Activated CD4-positive, alpha-beta T cell treated with anti-CD3 and anti-CD28 coated beads, Interleukin-2, amount 10 ng/mL, durations not matched to agents 24 days and 14 days (primary cell): Measurements from ENCODE around the gene TTC4. TPM values are rescaled to one million over a fixed set of nuclear protein-coding genes. Genes with fewer than 3 reads are reported as not detected.

Experiments used
- DNase-seq: peaks from one replicate; pipeline ENCODE4 v3.0.0; 2022
- H3K27ac Mint-ChIP-seq: one replicate; pipeline ENCODE4 v1.8.0; 2022; ENCODE audit warnings: mild to moderate bottlenecking, mixed read lengths
- H3K27me3 Mint-ChIP-seq: one replicate; pipeline ENCODE4 v1.8.0; 2022; ENCODE audit warnings: mixed read lengths
- H3K36me3 Mint-ChIP-seq: one replicate; pipeline ENCODE4 v1.8.0; 2022; ENCODE audit warnings: low read depth, mild to moderate bottlenecking, mixed read lengths
- H3K4me1 Mint-ChIP-seq: one replicate; pipeline ENCODE4 v1.8.0; 2021; ENCODE audit warnings: mixed read lengths
- H3K4me3 Mint-ChIP-seq: one replicate; pipeline ENCODE4 v1.8.0; 2022; ENCODE audit warnings: mild to moderate bottlenecking, moderate library complexity, mixed read lengths
- H3K9me3 Mint-ChIP-seq: one replicate; pipeline ENCODE4 v1.8.0; 2021; ENCODE audit warnings: mixed read lengths
- intact Hi-C: fragments of 100-400 bp; cut with micrococcal nuclease; formaldehyde crosslinking; loops from one replicate; pipeline ENCODE4 v1.15.1; 2023
- total RNA-seq: library from RNA; stranded (reverse); gene quantifications from 2 replicates; pipeline ENCODE4 v1.2.3, GENCODE V29; 2022

TTC4 gene, protein sequence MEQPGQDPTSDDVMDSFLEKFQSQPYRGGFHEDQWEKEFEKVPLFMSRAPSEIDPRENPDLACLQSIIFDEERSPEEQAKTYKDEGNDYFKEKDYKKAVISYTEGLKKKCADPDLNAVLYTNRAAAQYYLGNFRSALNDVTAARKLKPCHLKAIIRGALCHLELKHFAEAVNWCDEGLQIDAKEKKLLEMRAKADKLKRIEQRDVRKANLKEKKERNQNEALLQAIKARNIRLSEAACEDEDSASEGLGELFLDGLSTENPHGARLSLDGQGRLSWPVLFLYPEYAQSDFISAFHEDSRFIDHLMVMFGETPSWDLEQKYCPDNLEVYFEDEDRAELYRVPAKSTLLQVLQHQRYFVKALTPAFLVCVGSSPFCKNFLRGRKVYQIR
- total RNA-seq: 41.6 and 45.3 TPM in 2 replicates

DNA sequence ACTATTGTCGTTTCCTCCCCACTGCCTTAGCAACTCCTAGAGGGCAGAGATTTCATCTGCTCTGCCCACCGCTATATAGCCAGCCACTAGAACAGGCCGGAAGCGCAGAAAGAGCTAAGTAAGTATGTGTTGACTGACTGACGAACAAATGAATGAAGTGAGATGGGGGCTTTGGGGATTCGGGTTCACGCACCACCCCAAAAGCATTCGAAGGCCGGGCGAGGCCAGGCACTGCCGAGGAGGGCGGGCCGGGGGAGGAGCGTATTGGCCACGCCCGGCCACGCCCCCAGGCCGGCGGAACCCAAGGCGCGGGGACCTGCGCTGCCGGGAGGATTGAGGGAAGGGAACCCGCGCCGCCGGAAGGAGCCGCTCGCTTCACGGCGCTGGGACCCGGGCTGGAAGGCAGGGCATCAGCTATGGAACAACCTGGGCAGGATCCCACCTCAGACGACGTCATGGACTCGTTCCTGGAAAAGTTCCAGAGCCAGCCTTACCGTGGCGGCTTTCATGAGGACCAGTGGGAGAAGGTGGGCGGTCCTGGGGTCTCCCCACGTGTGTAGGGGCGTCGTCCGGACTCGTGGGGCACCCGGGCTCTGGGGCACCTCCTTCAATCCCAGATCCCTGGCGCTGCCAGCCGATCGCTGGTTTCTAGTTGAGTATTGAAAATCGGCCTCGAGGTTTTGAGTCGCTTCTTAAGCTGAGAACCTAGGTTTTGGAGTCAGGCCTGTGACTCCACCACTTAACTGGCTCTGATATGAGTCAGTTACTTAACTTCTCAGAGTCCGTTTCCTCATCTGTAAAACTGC is at the start of gene TTC4:
TTC4 (plus strand) TSS at position 369 of the 806 bp plus-strand sequence; CDS start at position 417, 48 bp downstream.
- H3K27ac Mint-ChIP-seq: peak within 1 kb of the TSS; percentile 93

DNA sequence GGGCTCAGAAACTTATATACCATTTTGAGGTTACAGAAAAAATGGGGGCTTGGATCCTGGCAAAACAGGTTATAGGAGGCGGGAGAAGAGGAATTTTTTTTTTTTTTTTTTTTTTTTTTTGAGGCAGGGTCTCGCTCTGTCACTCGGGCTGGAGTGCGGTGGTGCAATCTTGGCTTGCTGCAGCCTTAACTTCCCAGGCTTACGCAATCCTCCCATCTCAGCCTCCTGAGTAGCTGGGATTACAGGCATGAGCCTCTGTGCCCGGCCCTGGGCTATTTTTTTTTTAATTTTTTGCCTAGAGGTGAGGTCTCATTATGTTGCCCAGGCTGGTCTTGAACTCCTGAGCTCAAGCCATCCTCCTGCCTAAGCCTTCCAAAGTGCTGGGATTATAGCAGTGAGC is 49.3 kb upstream of the TTC4 start:
- Mint-ChIP-seq H3K9me3 (no peaks in the 10 kb centered on the region), H3K27me3 (no peaks in the 10 kb centered on the region), H3K36me3 (no peaks in the 10 kb centered on the region), H3K27ac (no peak overlapping the region), H3K4me1 (no peaks in the 10 kb centered on the region), H3K4me3 (no peak overlapping the region)
- no peak for DNase-seq
- intact Hi-C loops: no loop called here

More for the DNA sequence above, at the start of gene TTC4:
- Mint-ChIP-seq H3K27me3 (peaks cover 5% of the 10 kb centered on the region), H3K4me3 (peak within 1 kb of the TSS; percentile 96), H3K9me3 (no peaks in the 10 kb centered on the region), H3K36me3 (peaks cover 26% of the 10 kb centered on the region), H3K4me1 (peaks cover 23% of the 10 kb centered on the region)
- DNase-seq: peak; percentile 96
- intact Hi-C loops: loop anchor here (1.0 to 2.0 kb wide), 6 partner anchors 49 to 662 kb away; partner anchors contain the start of genes CYB5RL, DHCR24, MRPL37 and PARS2

DNA sequence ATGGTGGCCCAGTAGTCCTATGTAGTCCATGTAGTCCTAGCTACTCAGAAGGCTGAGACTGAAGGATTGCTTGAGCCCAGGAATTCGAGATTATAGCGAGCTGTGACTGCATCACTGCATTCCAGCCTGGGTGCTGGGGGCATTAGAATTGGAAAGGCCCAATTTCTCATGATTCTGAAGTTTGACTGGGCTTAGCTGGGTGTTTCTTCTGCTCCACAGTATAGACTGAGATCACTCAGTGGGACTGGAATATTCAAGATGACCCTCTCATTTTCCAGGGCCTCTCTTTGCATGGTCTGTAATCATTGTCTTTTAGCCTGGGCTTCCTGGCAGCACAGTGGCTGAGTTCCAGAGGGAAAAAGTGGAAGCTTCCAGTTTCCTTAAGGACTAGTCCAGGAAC is 47.9 kb upstream of the TTC4 start:
- Mint-ChIP-seq H3K4me1 (peaks cover 6% of the 10 kb centered on the region), H3K27me3 (no peaks in the 10 kb centered on the region), H3K36me3 (no peaks in the 10 kb centered on the region), H3K9me3 (no peaks in the 10 kb centered on the region), H3K27ac (no peak overlapping the region), H3K4me3 (no peak overlapping the region)
- DNase-seq: no peak
- intact Hi-C loops: no loop called here

DNA sequence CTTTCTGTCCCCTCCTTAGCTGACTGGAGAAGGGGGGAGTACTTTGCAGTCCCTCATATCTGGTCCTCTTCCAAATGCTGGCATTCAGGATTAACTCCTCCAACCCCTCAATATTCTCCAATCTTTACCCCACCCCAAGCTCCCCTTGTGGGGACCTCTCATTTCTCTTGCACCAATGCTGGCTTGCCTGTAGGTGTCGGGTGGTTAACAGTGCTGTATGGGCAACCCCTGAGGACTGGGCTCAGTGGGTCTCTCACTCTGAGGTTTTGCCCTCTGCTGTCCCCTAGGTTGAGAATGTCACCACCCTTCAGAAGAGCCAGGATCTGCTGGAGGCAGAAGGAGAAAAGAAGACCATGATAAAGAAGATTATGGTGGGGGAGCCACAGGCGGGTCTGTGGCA is 47.1 kb upstream of the TTC4 start:
- Mint-ChIP-seq H3K4me1 (peaks cover 6% of the 10 kb centered on the region), H3K36me3 (no peaks in the 10 kb centered on the region), H3K4me3 (no peak overlapping the region), H3K27ac (no peak overlapping the region), H3K27me3 (peaks cover 3% of the 10 kb centered on the region), H3K9me3 (no peaks in the 10 kb centered on the region)
- DNase-seq: no peak
- intact Hi-C loops: no loop called here

DNA sequence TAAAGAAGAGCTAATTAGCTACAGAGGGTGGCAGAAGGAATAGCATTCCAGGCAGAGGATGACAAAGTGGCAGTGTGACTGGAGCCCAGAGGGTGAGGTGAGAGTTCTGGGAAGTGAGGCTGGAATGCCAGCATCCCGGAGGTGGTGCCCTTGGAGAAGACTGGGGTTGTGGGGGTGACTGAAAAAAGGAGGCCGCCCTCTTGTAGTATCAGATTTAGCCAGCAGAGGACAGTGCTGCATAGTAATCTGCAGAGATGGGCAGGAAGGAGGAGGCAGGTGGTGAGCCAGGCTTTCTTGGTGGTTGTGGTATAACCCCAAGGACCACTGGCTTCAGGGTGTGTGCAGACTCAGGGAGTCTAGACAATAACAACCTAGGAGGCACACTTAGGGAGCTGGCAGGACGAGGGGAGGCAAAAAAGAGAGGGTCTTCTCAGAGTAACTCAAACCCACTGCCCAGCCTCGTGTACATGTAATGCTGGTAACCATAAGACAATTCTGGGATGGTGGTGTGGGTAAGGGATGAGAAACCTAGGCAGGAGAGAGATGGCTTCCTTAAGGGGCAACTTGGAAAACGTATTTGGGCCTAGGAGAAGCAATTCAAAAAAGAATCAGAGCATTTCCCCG is 43.6 kb upstream of the TTC4 start:
- intact Hi-C loops: loop anchor here (1.0 kb wide), 1 partner anchor 138 kb away; no protein-coding TSS in a partner anchor
- Mint-ChIP-seq H3K27ac (no peak overlapping the region), H3K4me3 (no peak overlapping the region), H3K27me3 (peaks cover 3% of the 10 kb centered on the region), H3K9me3 (no peaks in the 10 kb centered on the region), H3K4me1 (peaks cover 6% of the 10 kb centered on the region), H3K36me3 (no peaks in the 10 kb centered on the region)
- DNase-seq: peak; percentile 92

DNA sequence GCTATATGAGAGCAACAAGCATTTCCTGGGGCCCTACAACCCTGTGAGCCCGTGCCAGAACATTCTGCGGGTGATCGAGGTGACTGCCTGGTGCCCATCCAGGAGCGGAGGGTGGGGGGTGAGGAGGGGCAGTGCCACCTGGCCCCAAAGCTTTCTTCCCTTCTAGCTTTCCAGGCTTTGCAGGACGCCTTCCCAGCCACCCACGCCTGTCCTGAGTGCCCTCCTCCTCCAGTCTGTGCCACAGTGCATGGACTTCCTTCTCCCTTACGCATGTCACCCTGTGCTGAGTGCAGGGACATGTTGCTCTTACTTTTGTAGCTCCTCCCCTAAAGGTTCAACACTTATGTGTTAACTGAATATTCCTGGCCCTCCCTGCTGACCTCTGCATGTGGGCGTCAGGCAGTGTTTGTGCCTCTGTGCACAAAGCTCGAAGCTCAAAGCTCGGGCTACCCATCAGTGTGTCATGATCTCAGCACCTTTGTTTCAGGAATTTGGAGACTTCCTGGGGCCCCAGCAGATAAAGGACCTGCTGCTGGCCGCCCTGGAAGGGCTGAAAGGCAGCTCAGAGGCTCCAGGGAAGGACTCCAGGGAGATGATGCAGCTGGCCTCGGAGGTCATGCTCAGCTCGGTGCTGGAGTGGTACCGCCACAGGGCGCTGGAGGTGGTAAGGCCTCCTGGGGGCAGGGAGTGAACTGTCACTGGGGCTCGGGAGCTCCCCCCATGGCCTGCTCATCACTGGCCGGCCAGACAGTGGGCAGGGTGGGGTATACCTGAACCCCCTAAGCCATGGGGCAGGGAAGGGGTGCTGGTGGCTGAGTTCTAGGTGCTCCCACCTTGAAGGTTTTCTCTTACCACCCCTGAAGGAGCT is 36.7 kb upstream of the TTC4 start:
- Mint-ChIP-seq H3K9me3 (no peaks in the 10 kb centered on the region), H3K4me3 (no peak overlapping the region), H3K27me3 (no peaks in the 10 kb centered on the region), H3K27ac (no peak overlapping the region), H3K36me3 (no peaks in the 10 kb centered on the region), H3K4me1 (no peaks in the 10 kb centered on the region)
- intact Hi-C loops: no loop called here
- DNase-seq: no peak

DNA sequence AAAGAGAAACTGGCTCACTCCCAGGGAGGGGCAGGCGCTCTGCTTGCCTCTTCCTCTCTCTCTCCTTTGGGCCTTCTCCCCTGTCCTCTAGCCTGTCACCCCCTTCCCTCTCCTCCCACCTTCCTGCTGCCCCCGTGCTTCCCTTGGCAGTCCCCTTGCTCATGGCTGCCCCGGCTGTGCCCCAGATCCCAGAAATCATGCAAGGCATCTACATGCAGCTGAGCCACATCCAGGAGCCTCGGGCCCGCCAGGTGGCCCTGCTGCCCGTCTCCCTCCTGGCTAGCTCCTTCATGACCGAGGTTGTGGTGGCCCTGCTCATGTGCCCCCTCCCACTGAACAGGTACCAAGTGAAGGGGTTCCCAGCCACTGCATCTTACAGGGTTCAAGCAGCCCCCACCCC is 36.0 kb upstream of the TTC4 start:
- no peaks in the 10 kb centered on the region for H3K36me3 Mint-ChIP-seq
- H3K9me3 Mint-ChIP-seq: no peaks in the 10 kb centered on the region
- no peaks in the 10 kb centered on the region for H3K4me1 Mint-ChIP-seq
- no peak for DNase-seq
- H3K4me3 Mint-ChIP-seq: no peak overlapping the region
- intact Hi-C loops: no loop called here
- H3K27me3 Mint-ChIP-seq: no peaks in the 10 kb centered on the region
- H3K27ac Mint-ChIP-seq: no peak overlapping the region

DNA sequence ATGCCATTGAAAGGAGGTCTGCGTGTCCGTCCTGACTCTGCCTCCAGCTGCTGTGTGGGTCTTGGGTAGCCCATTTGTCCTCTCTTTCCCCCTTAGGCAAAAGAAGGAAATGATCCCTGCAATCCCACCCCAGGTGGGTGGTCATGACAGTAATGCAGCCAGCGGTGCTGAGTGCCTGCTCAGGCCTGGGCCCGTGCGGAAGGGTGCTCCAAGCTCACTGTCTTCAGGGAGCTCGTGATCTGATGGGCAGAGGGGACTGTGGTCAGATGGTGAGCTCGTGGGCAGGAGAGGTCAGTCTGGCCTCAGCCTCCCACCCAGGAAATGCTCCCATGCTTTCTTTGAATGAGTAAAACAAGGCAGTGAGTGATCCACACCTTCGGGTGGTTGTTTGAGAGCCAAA is 35.3 kb upstream of the TTC4 start:
- intact Hi-C loops: no loop called here
- no peaks in the 10 kb centered on the region for H3K27me3 Mint-ChIP-seq
- no peaks in the 10 kb centered on the region for H3K9me3 Mint-ChIP-seq
- H3K4me3 Mint-ChIP-seq: no peak overlapping the region
- DNase-seq: no peak
- no peaks in the 10 kb centered on the region for H3K36me3 Mint-ChIP-seq
- H3K4me1 Mint-ChIP-seq: no peaks in the 10 kb centered on the region
- H3K27ac Mint-ChIP-seq: no peak overlapping the region

DNA sequence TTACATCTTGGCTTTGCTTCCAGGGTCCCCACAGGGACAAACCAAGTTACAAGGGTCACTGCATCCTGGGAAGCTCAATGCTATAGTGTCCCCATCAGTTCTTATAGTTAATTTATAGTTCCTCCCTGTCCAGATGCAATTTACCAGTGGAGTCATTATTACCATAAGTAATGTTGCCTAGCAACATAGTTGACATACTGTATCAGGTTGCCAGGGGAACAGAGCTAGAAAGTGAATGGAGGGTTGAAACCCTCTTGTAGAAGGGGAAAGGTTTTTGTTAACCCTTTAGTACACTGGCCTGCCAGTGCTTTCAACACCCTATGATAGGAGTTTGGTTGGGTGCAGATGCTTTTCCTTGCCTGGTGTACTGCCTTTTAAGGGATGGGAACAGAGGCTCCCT is 34.3 kb upstream of the TTC4 start:
- no peak overlapping the region for H3K27ac Mint-ChIP-seq
- H3K4me3 Mint-ChIP-seq: no peak overlapping the region
- no peaks in the 10 kb centered on the region for H3K27me3 Mint-ChIP-seq
- H3K4me1 Mint-ChIP-seq: no peaks in the 10 kb centered on the region
- no peaks in the 10 kb centered on the region for H3K9me3 Mint-ChIP-seq
- intact Hi-C loops: no loop called here
- no peak for DNase-seq
- no peaks in the 10 kb centered on the region for H3K36me3 Mint-ChIP-seq

DNA sequence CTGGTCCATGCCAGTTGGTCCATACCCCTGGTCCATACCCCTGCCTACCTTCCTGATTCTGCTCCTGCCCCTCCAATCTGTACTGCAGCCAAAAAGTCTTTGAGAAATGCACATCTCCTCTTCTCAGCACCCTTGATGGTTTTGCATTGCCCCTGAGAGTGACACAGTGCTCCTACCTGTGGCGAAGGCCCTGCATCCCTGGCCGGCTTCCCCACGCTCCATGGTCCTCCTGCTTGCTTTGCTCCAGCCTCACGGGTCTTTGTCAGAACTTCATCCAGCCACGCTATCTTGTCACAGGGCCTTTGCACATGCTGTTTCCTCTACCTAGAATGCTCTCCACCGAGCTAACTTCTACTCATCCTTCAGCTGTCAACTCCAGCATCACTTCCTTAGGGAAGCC is 32.2 kb upstream of the TTC4 start:
- H3K36me3 Mint-ChIP-seq: no peaks in the 10 kb centered on the region
- no peaks in the 10 kb centered on the region for H3K9me3 Mint-ChIP-seq
- no peak for DNase-seq
- no peaks in the 10 kb centered on the region for H3K4me1 Mint-ChIP-seq
- no peak overlapping the region for H3K27ac Mint-ChIP-seq
- no peak overlapping the region for H3K4me3 Mint-ChIP-seq
- no peaks in the 10 kb centered on the region for H3K27me3 Mint-ChIP-seq
- intact Hi-C loops: no loop called here

DNA sequence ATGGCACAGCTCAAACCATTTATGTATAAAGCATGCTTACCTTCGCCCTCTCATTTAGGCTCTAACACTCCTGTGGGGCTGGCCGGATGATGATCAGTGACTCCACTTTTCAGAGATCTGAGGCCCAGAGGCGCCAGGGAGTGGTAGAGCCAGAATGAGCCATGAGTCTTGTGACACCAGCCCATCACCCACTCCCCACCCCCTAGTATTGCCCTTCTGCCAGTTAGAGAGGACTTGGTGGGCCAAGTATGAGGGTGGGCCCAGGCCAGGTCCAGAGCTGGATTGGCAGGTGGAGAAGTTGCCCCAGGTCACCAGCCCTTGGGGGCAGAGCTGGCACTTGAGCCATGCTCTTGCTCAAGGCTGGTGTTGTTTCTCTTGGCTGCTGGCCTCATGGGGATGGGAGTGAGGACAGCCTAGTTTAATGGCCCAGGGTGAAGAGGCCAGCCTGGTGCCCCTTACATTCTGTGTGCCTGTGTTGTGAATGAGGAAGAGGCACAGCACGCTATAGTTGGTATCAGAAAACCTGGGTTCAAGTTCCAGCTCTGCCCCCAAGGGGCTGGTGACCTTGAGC is 30.2 kb upstream of the TTC4 start:
- H3K9me3 Mint-ChIP-seq: no peaks in the 10 kb centered on the region
- intact Hi-C loops: no loop called here
- no peaks in the 10 kb centered on the region for H3K27me3 Mint-ChIP-seq
- H3K4me3 Mint-ChIP-seq: no peak overlapping the region
- H3K27ac Mint-ChIP-seq: no peak overlapping the region
- H3K4me1 Mint-ChIP-seq: no peaks in the 10 kb centered on the region
- H3K36me3 Mint-ChIP-seq: no peaks in the 10 kb centered on the region
- no peak for DNase-seq

DNA sequence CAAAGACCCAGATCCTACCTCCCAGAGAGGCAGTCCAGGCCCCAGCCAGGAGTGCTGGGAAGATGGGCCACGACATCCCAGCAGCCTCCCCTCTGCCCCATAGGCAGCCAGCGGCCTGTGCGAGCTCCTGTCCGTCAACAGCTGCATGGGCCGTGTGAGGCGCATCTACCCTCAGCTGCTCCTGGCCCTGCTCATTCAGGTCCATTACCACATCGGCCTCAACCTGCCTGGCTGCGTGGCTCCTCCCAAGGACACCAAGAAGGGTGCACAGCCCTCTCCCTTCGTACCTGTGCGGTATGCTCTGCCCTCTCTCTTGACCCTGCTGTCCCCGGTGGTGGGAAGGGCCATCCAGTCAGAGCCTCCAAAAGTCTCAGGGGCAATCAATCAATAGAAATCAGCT is 29.5 kb upstream of the TTC4 start:
- intact Hi-C loops: no loop called here
- Mint-ChIP-seq H3K27ac (no peak overlapping the region), H3K9me3 (no peaks in the 10 kb centered on the region), H3K4me1 (no peaks in the 10 kb centered on the region), H3K27me3 (no peaks in the 10 kb centered on the region), H3K36me3 (no peaks in the 10 kb centered on the region), H3K4me3 (no peak overlapping the region)
- no peak for DNase-seq

DNA sequence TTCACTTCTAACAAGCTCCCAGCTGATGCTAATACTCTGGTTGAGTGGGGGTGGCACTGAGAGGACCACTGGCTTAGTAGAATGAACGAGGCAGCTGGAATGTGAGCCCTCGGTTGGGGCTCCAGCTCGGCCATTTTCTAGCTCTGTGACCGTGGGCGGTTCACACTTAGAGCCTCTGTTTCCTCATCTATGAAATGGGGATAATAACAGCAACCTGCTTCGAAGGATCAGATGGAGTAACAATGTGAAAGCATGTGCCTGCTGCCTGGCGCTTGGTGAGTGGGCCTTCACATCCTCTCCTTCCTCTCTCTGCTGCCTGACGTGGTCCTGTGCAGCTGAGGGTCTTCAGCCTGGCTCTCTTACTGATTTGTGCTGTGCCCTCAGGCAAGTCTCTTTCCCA is 20.9 kb upstream of the TTC4 start:
- Mint-ChIP-seq H3K9me3 (no peaks in the 10 kb centered on the region), H3K36me3 (no peaks in the 10 kb centered on the region), H3K4me1 (no peaks in the 10 kb centered on the region), H3K4me3 (no peak overlapping the region), H3K27ac (no peak overlapping the region), H3K27me3 (peaks cover 4% of the 10 kb centered on the region)
- intact Hi-C loops: no loop called here
- no peak for DNase-seq
